ENCODE results near the gene CDK10. TPM values are rescaled to one million over a fixed set of nuclear protein-coding genes. Genes with fewer than 3 reads are reported as not detected.
"Not testable (repeated sequence)": the region's sequence is repeated elsewhere in the genome, so short reads cannot be mapped to it uniquely, and the experiment has no call there.

The CDK10 gene
- total RNA-seq, 1 experiment from 2014 or later, result 35.1 TPM

DNA sequence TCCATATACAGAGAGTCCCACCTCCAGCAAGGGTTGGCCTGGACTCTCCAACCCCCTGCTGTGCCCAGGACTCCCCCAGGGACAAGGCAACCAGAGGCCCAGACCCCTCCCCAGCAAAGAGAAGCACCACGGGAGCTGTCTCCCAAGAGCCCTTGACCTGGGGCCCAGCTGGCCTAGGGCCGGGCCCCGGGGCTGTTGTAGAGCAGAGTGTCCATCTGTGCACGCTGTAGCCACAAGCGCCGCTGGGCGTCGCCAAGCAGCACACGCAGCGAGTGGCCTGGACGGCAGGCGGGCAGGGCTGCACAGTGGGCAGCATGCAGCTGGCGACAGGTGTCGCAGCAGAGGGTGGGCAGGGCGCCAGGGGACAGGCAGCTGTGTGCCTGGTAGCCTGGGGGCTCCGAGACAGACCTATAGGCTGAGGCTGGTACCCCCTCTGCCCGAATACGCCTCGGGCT is 10.7 kb downstream of the CDK10 start:
- H3K27me3 ChIP-seq, result no peaks in the 10 kb centered on the region
- peaks cover 9% of the 10 kb centered on the region for H3K36me3 ChIP-seq
- H3K27ac ChIP-seq, result no peak overlapping the region
- DNase-seq, result peak; percentile 90 to 93
- H3K9me3 ChIP-seq (replicated peaks), result no peaks in the 10 kb centered on the region
- H3K4me1 ChIP-seq, result peaks cover 31% of the 10 kb centered on the region
- H3K4me3 ChIP-seq, result no peak overlapping the region

DNA sequence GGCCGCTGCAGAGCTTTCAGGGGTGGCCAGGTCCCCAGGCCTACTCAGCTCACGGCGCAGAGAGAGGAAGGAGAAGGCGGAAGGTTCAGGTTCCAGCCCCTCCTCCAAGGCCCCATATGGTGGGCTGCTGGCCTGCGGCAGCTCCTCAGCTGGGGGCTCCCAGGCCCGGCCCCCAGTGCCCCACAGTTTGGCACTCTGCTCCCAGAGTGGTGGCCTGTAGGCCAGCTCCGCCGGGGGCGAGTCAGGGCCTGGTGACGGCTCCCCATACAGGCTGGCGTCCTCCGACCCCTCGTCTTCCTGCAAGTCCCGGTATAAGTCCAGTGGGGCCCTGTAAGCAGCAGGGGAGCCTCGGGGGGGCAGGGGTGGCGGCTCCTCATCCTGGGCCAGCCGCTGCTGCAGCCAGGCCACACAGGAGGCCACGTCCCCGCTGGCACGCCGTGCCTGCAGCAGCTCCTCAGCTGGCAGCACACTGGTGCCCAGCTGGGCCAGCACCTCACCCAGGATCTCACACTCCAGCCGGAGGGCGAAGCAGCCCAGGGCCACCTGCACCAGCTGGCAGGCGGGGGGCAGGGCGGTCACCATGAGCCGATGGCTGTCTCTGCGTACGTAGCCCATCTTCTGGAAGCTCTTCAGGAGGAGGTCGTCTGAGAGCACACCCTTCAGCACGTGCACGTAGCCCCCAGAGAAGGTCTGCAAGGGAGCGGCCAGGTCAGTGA is 11.3 kb downstream of the CDK10 start:
- H3K27me3 ChIP-seq, result no peaks in the 10 kb centered on the region
- H3K36me3 ChIP-seq, result peaks cover 6% of the 10 kb centered on the region
- H3K9me3 ChIP-seq (replicated peaks), result no peaks in the 10 kb centered on the region
- H3K4me3 ChIP-seq, result no peak overlapping the region
- DNase-seq, result no peak
- peaks cover 31% of the 10 kb centered on the region for H3K4me1 ChIP-seq
- no peak overlapping the region for H3K27ac ChIP-seq

DNA sequence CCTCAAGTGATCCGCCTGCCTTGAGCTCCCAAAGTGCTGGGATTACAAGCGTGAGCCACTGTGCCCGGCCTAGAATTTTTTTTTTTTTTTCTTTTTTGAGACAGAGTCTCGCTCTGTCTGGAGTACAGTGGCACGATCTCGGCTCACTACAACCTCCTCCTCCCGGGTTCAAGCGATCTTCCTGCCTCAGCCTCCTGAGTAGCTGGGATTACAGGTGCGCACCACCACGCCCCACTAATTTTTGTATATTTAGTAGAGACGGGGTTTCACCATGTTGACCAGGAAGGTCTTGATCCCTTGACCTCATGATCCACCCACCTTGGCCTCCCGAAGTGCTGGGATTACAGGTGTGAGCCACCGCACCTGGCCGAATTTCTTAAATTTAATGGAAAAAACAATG is 12.2 kb downstream of the CDK10 start:
- not testable (repeated sequence) for H3K9me3 ChIP-seq (replicated peaks); DNase-seq; H3K4me3 ChIP-seq; H3K27ac ChIP-seq; H3K36me3 ChIP-seq; H3K27me3 ChIP-seq
- H3K4me1 ChIP-seq, result peaks cover 31% of the 10 kb centered on the region

DNA sequence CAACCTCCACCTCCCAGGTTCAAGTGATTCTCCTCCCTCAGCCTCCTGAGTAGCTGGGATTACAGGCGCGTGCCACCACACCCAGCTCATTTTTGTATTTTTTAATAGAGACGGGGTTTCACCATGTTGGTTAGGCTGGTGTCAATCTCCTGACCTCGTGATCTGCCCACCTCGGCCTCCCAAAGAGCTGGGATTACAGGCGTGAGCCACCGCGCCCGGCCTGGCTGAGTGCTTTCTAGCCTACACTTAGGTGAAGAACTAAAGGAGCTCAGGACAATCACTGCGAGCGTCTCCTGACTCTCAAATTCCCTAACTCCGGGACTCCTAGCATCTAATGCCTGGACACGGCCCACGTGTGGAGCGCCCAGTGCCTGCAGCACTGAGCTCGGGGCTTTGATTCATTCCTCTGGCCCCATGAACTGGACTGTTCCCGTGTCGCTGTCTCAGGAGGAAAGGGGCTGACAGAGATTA is 13.2 kb downstream of the CDK10 start:
- H3K27ac ChIP-seq; H3K4me3 ChIP-seq; H3K36me3 ChIP-seq; DNase-seq; H3K27me3 ChIP-seq; H3K9me3 ChIP-seq (replicated peaks): not testable (repeated sequence)
- peaks cover 31% of the 10 kb centered on the region for H3K4me1 ChIP-seq

DNA sequence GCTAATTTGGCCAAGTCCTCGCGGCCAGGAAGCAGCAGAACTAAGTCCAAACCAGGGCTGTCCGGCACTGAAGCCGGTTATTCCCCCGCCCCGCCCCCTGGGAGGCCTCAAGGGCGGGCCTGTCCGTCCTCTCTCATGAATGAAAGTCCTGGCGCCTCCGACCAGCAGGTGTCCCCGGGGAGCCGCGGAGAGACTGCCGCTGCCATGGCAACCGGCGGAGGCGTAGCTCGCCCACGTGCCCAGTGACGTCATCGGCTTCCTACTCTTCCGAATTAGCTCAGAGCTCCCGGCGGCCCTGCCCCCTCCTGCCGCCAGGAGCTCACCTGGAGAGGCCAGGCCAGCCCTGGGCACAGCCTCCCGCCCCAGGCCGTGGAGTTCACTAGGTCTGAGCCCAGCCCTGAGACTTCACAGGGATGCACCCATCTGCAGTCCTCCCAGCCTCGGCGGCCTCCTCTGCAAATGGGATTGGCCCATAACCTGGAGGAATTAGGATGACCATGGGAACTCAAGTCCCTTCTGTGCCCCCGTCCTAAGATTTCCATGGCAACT is 13.7 kb downstream of the CDK10 start:
- H3K4me1 ChIP-seq, result peaks cover 31% of the 10 kb centered on the region

DNA sequence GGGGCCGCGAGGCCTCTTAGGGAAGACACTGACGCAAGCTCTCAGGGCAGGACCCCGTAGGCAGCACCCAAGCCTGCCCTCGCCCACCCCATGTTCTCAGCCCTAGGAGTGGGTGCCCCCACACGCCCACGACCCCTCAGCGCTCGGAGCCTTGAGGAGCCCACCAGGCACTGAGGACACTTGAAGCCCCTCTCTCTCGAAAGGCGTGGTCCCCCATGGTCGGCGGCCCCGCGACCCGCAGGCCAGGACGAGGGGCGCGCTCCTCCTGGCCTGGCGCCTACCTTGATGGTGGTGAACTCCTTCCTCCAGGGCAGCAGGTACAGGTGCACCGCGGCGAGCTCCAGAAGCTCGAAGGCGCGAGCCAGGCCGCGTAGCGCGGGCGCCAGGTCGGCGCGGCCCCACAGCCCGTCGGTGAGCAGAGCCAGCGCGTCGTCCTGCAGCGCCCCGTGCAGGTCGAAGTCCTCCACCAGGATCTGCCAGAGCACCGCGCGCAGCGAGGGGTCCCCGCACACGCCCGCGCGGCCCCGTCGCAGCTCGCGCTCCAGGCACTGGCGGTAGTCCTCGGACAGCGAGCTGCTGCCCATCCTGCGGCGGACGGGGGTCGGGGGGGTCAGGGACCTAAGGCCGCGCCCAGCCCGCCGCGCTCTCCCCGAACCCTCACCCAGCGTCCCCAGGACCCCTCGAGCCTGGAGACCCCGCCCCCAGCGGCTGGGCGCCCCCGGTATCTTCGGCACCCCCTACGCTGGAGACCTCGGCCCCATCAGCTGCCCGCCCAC is 14.3 kb downstream of the CDK10 start:
- DNase-seq, result no peak
- Histone ChIP-seq H3K27me3 (no peaks in the 10 kb centered on the region), H3K27ac (no peak overlapping the region), H3K9me3 (replicated peaks) (no peaks in the 10 kb centered on the region), H3K36me3 (no peaks in the 10 kb centered on the region), H3K4me3 (peak overlapping the region; percentile 63), H3K4me1 (peaks cover 31% of the 10 kb centered on the region)

More for the DNA sequence above, 13.7 kb downstream of the CDK10 start:
- Histone ChIP-seq H3K27ac (no peak overlapping the region), H3K27me3 (no peaks in the 10 kb centered on the region), H3K4me3 (peak overlapping the region; percentile 23), H3K9me3 (replicated peaks) (no peaks in the 10 kb centered on the region), H3K36me3 (no peaks in the 10 kb centered on the region)
- DNase-seq, result peak; percentile 97 to 98

DNA sequence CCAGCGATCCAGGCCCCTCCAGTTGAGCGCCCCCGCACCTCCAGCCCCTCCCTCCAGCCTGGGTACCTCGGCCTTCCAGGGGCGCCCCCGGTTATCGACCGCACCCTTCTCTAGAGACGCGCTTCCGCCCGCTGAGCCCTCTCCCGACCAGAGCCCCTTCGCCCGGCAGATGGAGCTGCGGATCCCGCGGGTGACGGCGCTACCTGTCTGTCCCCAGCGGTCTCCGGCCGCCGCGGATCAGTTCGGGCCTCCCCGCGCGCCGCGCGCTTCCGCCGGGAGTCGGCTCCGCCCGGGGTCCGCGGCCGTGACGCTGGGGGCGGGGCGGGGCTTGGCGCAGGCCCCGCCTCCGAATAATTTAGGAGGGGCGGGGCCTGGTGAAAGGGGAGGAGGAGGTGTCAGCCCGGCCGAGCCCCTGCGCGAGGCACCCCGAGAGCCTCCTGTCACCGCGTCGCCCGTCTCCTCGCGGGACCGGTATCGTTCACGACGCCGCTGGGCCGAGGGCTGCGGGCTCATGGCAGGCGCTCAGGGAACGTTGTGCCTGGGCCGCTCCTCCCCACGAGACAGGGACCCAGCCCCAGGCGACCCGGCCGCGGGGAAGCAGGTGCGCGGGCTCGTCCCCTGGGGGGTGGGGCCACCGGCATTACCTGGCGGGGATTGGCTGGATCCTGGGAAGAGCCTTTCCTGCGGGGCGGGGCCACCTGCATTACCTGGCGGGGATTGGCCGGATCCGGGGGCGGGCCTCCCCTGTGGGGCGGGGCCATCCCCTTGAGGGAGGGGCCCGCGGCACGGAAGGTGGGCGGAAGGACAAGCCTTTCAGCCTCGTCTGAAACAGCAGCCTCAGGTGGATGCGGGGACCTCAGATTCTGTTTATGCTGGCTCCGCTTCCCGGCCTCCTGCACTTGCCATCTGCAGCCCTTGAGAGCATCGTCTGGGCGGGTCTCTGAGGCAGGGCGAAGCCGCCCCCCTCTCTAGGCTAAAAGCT is 15.2 kb downstream of the CDK10 start, which contains the start of gene SPATA2L:
Gene SPATA2L, minus strand, starts transcription at position 281 of the 982 bp plus-strand sequence. CDS start 473 bp downstream, outside the sequence.
- no peak within 1 kb of the TSS for H3K27ac ChIP-seq
- H3K9me3 ChIP-seq (replicated peaks), result no peaks in the 10 kb centered on the region
- H3K27me3 ChIP-seq, result no peaks in the 10 kb centered on the region
- H3K4me3 ChIP-seq, result peak within 1 kb of the TSS; percentile 63
- peaks cover 23% of the 10 kb centered on the region for H3K4me1 ChIP-seq
- H3K36me3 ChIP-seq, result no peaks in the 10 kb centered on the region
- DNase-seq, result peak; percentile 93

DNA sequence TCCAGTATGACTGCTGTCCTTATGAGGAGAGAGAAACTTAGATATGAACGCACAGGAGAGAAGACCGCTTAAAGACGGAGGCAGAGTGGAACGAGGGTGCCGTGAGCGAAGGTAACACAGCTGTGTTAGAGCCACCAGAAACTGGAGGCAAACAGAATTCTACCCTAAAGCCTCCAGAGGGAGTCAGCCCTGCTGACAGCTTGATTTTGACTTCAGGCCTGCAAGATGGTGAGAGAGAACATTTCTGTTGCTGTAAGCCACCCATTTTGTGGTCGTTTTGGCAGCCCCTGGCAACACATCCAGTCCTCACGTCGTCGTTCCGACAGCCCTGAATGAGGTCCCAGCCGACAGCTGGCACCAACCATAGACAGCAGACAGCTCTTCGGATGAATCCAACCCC is 17.8 kb downstream of the CDK10 start:
- DNase-seq, result no peak

DNA sequence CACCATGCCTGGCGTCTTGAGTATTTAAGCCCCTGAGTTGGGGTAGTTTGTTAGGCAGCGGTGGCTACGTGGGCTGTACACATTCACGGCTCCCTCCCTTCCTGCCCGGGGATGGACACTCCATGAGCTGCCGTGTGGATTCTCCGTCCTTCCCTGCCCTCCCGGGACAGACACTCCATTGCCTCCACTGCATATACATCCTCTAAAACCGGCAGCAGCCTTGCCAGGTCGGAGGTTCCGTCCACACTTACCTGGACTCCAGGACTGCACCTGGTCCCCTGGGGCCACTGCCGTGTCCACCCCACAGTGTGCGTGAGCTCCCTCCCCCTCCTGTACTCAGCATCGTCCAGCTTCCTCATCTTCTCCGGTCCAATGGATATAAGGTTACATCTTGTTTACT is 18.5 kb downstream of the CDK10 start:
- Histone ChIP-seq H3K4me1 (peaks cover 5% of the 10 kb centered on the region; the same call in 1 of the 2 replicates), H3K27ac (no peak overlapping the region), H3K4me3 (no peak overlapping the region), H3K27me3 (no peaks in the 10 kb centered on the region), H3K36me3 (no peaks in the 10 kb centered on the region), H3K9me3 (replicated peaks) (no peaks in the 10 kb centered on the region)
- DNase-seq, result no peak

More for the DNA sequence above, 17.8 kb downstream of the CDK10 start:
- Histone ChIP-seq H3K9me3 (replicated peaks) (no peaks in the 10 kb centered on the region), H3K4me3 (no peak overlapping the region), H3K27me3 (no peaks in the 10 kb centered on the region), H3K27ac (no peak overlapping the region), H3K36me3 (no peaks in the 10 kb centered on the region), H3K4me1 (peaks cover 10% of the 10 kb centered on the region; the same call in 1 of the 2 replicates)

DNA sequence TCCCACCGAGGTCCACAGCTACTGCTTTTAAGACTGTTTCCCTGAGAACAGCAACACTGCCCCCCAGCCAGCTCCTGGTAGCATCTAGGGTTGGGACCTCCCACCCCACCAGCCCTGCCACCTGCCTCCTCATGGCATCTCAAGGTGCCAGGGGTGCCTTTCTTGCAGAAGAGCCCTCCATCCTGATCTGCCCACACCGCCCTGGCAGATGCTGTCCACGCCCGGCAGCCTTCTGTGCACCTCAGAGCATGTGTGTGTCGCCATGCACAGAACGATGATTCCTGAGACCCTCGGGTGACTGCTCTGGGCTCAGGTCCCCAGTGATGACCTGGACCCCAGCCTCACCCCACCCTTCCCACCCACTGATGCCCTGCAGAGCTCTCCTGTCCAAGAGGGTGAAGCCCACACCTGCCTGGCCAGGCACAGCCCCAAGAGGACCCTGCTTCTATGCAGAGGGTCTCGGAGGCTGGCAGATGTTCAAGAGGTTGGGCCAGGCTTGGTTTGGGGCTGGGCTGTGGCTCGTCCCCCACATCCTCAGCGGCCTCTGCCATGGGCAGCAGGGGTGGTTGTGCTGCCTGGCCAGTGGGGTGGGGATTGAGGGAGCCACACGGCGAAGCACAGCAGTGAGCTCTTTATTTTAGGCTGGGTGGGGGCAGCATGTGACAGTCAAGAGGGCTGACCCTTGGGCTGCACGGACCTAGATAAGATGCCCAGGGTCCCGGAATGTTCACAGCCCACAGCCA is 20.2 kb downstream of the CDK10 start:
- H3K9me3 ChIP-seq (replicated peaks), result no peaks in the 10 kb centered on the region
- DNase-seq, result no peak
- no peaks in the 10 kb centered on the region for H3K4me1 ChIP-seq
- no peak overlapping the region for H3K27ac ChIP-seq
- no peaks in the 10 kb centered on the region for H3K27me3 ChIP-seq
- no peaks in the 10 kb centered on the region for H3K36me3 ChIP-seq
- H3K4me3 ChIP-seq, result no peak overlapping the region

DNA sequence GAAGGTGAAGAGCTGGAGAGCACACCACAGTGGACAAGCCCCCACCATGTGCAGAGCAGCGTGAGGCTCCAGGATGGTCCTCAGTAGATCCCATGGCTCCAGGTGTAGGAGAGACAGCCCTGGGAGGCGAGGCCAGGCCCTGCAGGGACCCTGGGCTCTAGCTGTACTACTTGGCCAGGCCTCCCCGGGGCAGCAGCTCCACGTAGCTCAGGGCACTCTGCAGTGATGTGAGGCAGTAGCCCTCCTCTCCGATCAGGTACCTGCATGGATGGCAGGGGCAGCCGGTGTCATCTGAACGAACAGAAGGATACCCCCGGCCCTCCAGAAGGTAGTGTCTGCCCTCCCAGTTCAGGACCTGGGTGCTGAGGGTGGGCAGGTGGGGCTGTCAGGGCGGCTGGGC is 21.2 kb downstream of the CDK10 start:
- Histone ChIP-seq H3K9me3 (replicated peaks) (no peaks in the 10 kb centered on the region), H3K36me3 (no peaks in the 10 kb centered on the region), H3K27ac (no peak overlapping the region), H3K4me3 (no peak overlapping the region), H3K27me3 (no peaks in the 10 kb centered on the region), H3K4me1 (no peaks in the 10 kb centered on the region)
- no peak for DNase-seq

DNA sequence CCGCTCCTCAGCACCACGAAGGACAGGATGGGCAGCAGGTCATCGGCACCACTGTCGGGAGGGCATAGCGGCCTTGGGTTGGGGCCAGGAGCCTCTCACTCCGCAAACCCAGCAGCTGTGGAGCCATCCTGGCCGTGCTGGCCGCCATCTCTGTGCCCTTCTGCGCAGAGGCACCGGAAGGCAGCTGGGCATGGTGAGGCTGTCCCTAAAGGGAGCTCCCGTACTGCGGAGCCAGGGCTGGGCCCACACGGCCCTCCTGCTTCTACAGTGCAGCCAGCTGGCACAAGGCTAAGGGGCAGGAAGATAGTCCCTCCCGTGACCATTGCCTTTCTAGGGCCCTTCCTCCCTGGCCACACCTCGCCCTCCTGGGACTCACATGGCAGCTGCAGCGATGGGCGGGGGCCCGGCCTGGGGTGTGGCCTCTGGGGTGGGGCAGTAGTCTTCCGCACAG is 22.0 kb downstream of the CDK10 start:
- H3K27me3 ChIP-seq, result no peaks in the 10 kb centered on the region
- no peak overlapping the region for H3K27ac ChIP-seq
- H3K4me3 ChIP-seq, result no peak overlapping the region
- no peaks in the 10 kb centered on the region for H3K9me3 ChIP-seq (replicated peaks)
- no peaks in the 10 kb centered on the region for H3K4me1 ChIP-seq
- no peak for DNase-seq
- H3K36me3 ChIP-seq, result no peaks in the 10 kb centered on the region

DNA sequence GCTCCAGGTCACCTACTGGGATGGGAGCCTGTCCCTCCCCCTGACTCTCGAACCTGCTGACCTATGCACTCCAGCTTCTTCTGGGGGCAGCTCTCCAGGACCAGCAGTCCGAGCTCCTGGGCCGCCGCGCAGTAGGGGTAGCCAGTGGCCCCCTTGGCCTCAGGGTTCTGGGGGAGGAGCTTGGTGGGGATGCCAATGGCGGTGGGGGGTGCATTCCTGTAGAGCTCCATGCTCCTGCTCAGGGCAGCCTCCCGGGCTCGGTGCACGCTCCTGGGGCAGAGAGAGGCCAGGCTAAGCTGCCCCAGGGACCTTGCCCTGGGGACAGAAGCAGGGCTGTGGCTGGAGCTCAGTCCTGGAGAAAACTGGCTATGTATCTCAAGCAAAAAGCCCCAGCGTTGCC is 22.7 kb downstream of the CDK10 start:
- DNase-seq, result no peak
- H3K4me1 ChIP-seq, result no peaks in the 10 kb centered on the region
- H3K36me3 ChIP-seq, result no peaks in the 10 kb centered on the region
- no peaks in the 10 kb centered on the region for H3K27me3 ChIP-seq
- H3K4me3 ChIP-seq, result no peak overlapping the region
- H3K9me3 ChIP-seq (replicated peaks), result no peaks in the 10 kb centered on the region
- H3K27ac ChIP-seq, result no peak overlapping the region

All from SJCRH30 (cell line).